Panc1 (cell line): ENCODE results near the gene MEIOB. TPM values are rescaled to one million over a fixed set of nuclear protein-coding genes. Genes with fewer than 3 reads are reported as not detected.

Source experiments
- ATAC-seq: fragments of 200-7000 bp; cut with Tn5 transposase; 2 replicates; pipeline ENCODE4 v1.9.1; 2020; ENCODE audit warnings: mild to moderate bottlenecking, moderate library complexity
- BruUV-seq: library from RNA; stranded (reverse); fragments of 400-500 nt; replicated peaks from 2 replicates; lab custom pipeline; 2021; lab: Mats Ljungman, UMichigan
- CTCF ChIA-PET: fragments of 300-600 bp; sonication (Branson Sonifier 250); formaldehyde crosslinking; loops from one replicate; lab custom pipeline; 2022; ENCODE audit warnings: antibody characterized with exemption; lab: Charles Lee
- POLR2A ChIA-PET: fragments of 300-600 bp; sonication (Branson Sonifier 250); formaldehyde crosslinking; loops from one replicate; lab custom pipeline; 2022; ENCODE audit warnings: antibody characterized with exemption; lab: Charles Lee
- DNase-seq: peaks from one replicate; pipeline ENCODE4 v3.0.0-alpha.2; 2010; ENCODE audit warnings: low read depth, low spot score
- H3K27ac ChIP-seq: 2 replicates; pipeline ENCODE4 v1.5.1; 2011; ENCODE audit warnings: mild to moderate bottlenecking, low read length, inconsistent platforms
- H3K27me3 ChIP-seq: fragments of 200-500 bp; sonication (Bioruptor generic); 2 replicates; pipeline ENCODE4 v1.6.0; 2014; ENCODE audit warnings: low read length, inconsistent platforms; ENCODE audit not compliant: control insufficient read depth, insufficient read depth
- H3K36me3 ChIP-seq: fragments of 200-500 bp; sonication (Bioruptor generic); 2 replicates; pipeline ENCODE4 v1.5.1; 2014; ENCODE audit warnings: inconsistent platforms, mild to moderate bottlenecking, low read length, moderate library complexity; ENCODE audit not compliant: control insufficient read depth, insufficient read depth
- H3K4me1 ChIP-seq: 2 replicates; pipeline ENCODE4 v1.5.1; 2011; ENCODE audit warnings: inconsistent platforms, mild to moderate bottlenecking, low read length, moderate library complexity; ENCODE audit not compliant: control insufficient read depth, insufficient read depth
- H3K4me3 ChIP-seq, 2 experiments: 2 replicates each; pipeline ENCODE4 v1.5.1; 2011 to 2012; ENCODE audit warnings: low read depth in 2 of 2, low read length in 2 of 2, mild to moderate bottlenecking in 2 of 2, inconsistent platforms in 1 of 2, moderate library complexity in 1 of 2
- H3K9me3 ChIP-seq: fragments of 200-500 bp; sonication (Bioruptor generic); 2 replicates; pipeline ENCODE4 v1.5.1; 2014; ENCODE audit warnings: low read depth, mild to moderate bottlenecking, inconsistent platforms, low read length, moderate library complexity; ENCODE audit not compliant: control insufficient read depth, insufficient read depth
- POLR2AphosphoS5 ChIP-seq: IDR thresholded peaks from 2 replicates; pipeline ENCODE4 v1.6.1; 2012; ENCODE audit warnings: mild to moderate bottlenecking, low read depth, low read length, moderate library complexity
- SIN3A ChIP-seq: IDR thresholded peaks from 2 replicates; pipeline ENCODE4 v1.6.1; 2012; ENCODE audit warnings: low read depth, mild to moderate bottlenecking, low read length, moderate library complexity, borderline replicate concordance; ENCODE audit not compliant: insufficient read depth
- TCF7L2 ChIP-seq: IDR thresholded peaks from 2 replicates; pipeline ENCODE4 v1.6.1; 2011; ENCODE audit warnings: mild to moderate bottlenecking, low read depth, low read length, inconsistent platforms
- in situ Hi-C: cut with HindIII; loops from 2 replicates; pipeline ENCODE4 v1.10.0; 2016; ENCODE audit warnings: low sequenced_read_pairs, low pct_unique_long_range_greater_than_20kb
- intact Hi-C: fragments of 100-400 bp; cut with micrococcal nuclease; formaldehyde crosslinking; loops from one replicate; pipeline ENCODE4 v1.10.0; 2022; ENCODE audit not compliant: unreplicated experiment
- total RNA-seq: library from RNA; stranded (reverse); gene quantifications from one replicate; pipeline ENCODE4 v1.2.1, GENCODE V29; 2021; ENCODE audit not compliant: unreplicated experiment
- TF ChIP-seq, protein P1 (sequence below): fragments of 450-650 bp; IDR thresholded peaks from 2 replicates; pipeline ENCODE4 v1.5.1; 2017; ENCODE audit warnings: mild to moderate bottlenecking
- TF ChIP-seq, protein P2 (sequence below), 2 experiments: IDR thresholded peaks; 2 replicates each; pipeline ENCODE4 v1.6.1; 2011 to 2012; ENCODE audit warnings: low read depth in 2 of 2, control low read depth in 1 of 2, low read length in 1 of 2, mild to moderate bottlenecking in 1 of 2, moderate library complexity in 1 of 2; ENCODE audit not compliant: insufficient read depth in 1 of 2

MEIOB gene
- total RNA-seq, 1 experiment from 2014 or later: not detected

DNA sequence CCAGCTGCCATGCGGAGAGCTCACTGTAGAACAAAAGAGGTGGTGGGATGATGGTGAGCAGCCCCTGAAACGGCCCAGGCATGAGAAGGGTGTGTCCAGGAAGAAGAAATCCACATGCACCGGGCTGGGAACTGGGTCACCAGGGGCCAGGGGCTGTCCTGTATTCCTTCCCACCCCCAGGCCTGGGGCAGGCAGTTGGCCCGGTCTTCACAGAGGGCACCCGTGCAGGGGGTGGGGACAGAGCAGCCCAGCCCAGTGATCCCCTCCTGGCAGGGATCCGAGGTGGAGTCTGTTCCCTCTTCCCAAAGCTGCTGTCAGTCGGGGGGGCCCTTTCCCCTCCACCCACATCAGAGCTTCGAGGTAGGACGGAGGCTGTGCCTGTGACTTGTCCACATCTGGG, 37.0 kb upstream of the MEIOB start:
- in situ Hi-C loops (no loop called here), intact Hi-C loops (no loop called here)
- Histone ChIP-seq H3K4me1 (peaks cover 3% of the 10 kb centered on the region), H3K36me3 (no peaks in the 10 kb centered on the region), H3K27me3 (no peaks in the 10 kb centered on the region), H3K27ac (no peak overlapping the region), H3K4me3 (no peak overlapping the region), H3K9me3 (no peaks in the 10 kb centered on the region)
- TF ChIP-seq POLR2AphosphoS5: no peak
- TF ChIP-seq, protein P1, sequence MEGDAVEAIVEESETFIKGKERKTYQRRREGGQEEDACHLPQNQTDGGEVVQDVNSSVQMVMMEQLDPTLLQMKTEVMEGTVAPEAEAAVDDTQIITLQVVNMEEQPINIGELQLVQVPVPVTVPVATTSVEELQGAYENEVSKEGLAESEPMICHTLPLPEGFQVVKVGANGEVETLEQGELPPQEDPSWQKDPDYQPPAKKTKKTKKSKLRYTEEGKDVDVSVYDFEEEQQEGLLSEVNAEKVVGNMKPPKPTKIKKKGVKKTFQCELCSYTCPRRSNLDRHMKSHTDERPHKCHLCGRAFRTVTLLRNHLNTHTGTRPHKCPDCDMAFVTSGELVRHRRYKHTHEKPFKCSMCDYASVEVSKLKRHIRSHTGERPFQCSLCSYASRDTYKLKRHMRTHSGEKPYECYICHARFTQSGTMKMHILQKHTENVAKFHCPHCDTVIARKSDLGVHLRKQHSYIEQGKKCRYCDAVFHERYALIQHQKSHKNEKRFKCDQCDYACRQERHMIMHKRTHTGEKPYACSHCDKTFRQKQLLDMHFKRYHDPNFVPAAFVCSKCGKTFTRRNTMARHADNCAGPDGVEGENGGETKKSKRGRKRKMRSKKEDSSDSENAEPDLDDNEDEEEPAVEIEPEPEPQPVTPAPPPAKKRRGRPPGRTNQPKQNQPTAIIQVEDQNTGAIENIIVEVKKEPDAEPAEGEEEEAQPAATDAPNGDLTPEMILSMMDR: no peak
- no peak for TF ChIP-seq SIN3A
- TF ChIP-seq, protein P2, sequence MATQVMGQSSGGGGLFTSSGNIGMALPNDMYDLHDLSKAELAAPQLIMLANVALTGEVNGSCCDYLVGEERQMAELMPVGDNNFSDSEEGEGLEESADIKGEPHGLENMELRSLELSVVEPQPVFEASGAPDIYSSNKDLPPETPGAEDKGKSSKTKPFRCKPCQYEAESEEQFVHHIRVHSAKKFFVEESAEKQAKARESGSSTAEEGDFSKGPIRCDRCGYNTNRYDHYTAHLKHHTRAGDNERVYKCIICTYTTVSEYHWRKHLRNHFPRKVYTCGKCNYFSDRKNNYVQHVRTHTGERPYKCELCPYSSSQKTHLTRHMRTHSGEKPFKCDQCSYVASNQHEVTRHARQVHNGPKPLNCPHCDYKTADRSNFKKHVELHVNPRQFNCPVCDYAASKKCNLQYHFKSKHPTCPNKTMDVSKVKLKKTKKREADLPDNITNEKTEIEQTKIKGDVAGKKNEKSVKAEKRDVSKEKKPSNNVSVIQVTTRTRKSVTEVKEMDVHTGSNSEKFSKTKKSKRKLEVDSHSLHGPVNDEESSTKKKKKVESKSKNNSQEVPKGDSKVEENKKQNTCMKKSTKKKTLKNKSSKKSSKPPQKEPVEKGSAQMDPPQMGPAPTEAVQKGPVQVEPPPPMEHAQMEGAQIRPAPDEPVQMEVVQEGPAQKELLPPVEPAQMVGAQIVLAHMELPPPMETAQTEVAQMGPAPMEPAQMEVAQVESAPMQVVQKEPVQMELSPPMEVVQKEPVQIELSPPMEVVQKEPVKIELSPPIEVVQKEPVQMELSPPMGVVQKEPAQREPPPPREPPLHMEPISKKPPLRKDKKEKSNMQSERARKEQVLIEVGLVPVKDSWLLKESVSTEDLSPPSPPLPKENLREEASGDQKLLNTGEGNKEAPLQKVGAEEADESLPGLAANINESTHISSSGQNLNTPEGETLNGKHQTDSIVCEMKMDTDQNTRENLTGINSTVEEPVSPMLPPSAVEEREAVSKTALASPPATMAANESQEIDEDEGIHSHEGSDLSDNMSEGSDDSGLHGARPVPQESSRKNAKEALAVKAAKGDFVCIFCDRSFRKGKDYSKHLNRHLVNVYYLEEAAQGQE (IDR thresholded peaks at IDR 0.05; ENCODE audit: insufficient read depth in 1 of 2, low read depth in 2 of 2, low read length in 1 of 2): no peak
- TF ChIP-seq TCF7L2: no peak
- BruUV-seq: no TSS peak
- ATAC-seq (no peak), DNase-seq (no peak)
- ChIA-PET CTCF (interaction anchor here (0.5 kb wide), 1 partner anchor 26 kb away, joined by 7 read pairs; no protein-coding TSS in a partner anchor), POLR2A (no interaction called here)

DNA sequence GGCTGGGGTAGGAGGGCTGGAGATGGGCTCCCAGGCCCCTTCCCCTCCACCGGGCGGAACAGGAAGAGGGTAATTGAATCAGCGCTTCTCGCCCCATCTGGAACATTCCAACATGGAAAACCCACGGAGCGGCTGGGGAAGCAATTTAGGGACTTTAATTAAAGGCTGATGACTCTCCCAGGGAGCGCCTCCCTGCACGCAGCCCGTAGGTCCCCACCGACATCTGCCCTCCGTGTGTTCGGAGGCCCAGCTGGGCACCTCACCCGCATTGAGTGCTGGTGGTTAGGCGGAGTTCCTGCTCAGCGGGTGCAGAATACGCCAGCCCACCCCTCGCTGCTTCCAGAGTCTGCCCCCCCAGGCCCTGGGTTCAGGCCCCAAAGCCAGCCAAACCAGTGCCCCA, 36.2 kb upstream of the MEIOB start:
- Histone ChIP-seq H3K27me3 (no peaks in the 10 kb centered on the region), H3K36me3 (no peaks in the 10 kb centered on the region), H3K27ac (no peak overlapping the region), H3K4me1 (peaks cover 2% of the 10 kb centered on the region), H3K4me3 (no peak overlapping the region), H3K9me3 (no peaks in the 10 kb centered on the region)
- intact Hi-C loops: no loop called here
- ChIA-PET CTCF (interaction anchor here (0.5 kb wide), 1 partner anchor 27 kb away, joined by 7 read pairs; no protein-coding TSS in a partner anchor), POLR2A (no interaction called here)
- in situ Hi-C loops: no loop called here
- no peak for TF ChIP-seq SIN3A
- TF ChIP-seq, protein P2 (IDR thresholded peaks at IDR 0.05; ENCODE audit: insufficient read depth in 1 of 2, low read depth in 2 of 2, low read length in 1 of 2): no peak
- TF ChIP-seq TCF7L2: no peak
- TF ChIP-seq, protein P1: no peak
- TF ChIP-seq POLR2AphosphoS5: no peak
- ATAC-seq (no peak), DNase-seq (no peak)
- BruUV-seq: no TSS peak
